ENCODE measurements around the gene CHD8. TPM values are rescaled to one million over a fixed set of nuclear protein-coding genes. Genes with fewer than 3 reads are reported as not detected.
A peak's percentile ranks its signal among the peaks of the same experiment; 100 is the strongest.

Gene CHD8
- total and polyA plus RNA-seq, 2 of the 13 experiments (the other 11 are each of a cell fraction or from before 2014, with no cell fraction given): 35.1 to 79.6 TPM

- TF ChIP-seq POLR2AphosphoS5 (IDR thresholded peaks at IDR 0.05; ENCODE audit: low read depth, low read length) (peak; percentile 88), ZBTB3 (CRISPR knock-in tag; IDR thresholded peaks at IDR 0.05; ENCODE audit: borderline replicate concordance, low read depth) (no peak), ZNF775 (CRISPR knock-in tag; IDR thresholded peaks at IDR 0.05; ENCODE audit: borderline replicate concordance) (no peak), KLF6 (CRISPR knock-in tag; IDR thresholded peaks at IDR 0.05) (peak; percentile 62; the same call in 1 of the 2 replicates), RARG (CRISPR knock-in tag; IDR thresholded peaks at IDR 0.05; ENCODE audit: low read depth) (no peak), ZNF296 (CRISPR knock-in tag; conservative IDR thresholded peaks at IDR 0.05) (no peak), ZBTB42 (CRISPR knock-in tag; IDR thresholded peaks at IDR 0.05) (no peak), ZNF275 (CRISPR knock-in tag; IDR thresholded peaks at IDR 0.05; ENCODE audit: borderline replicate concordance) (no peak), PAXIP1 (CRISPR knock-in tag; conservative IDR thresholded peaks at IDR 0.05) (peak; percentile 54; the same call in 1 of the 2 replicates), RFX3 (CRISPR knock-in tag; IDR thresholded peaks at IDR 0.05) (no peak; the same call in 1 of the 2 replicates), ZBTB7A (CRISPR knock-in tag; IDR thresholded peaks at IDR 0.05) (peak; percentile 90; the same call in 1 of the 2 replicates), NCOR1 (IDR thresholded peaks at IDR 0.05; ENCODE audit: borderline replicate concordance, low read length) (no peak), ZNF329 (CRISPR knock-in tag; IDR thresholded peaks at IDR 0.05; ENCODE audit: low read depth) (no peak; the same call in 1 of the 2 replicates), CENPX (CRISPR knock-in tag; IDR thresholded peaks at IDR 0.05) (no peak), SP2 (CRISPR knock-in tag; IDR thresholded peaks at IDR 0.05) (peak; percentile 94), ZNF460 (CRISPR knock-in tag; IDR thresholded peaks at IDR 0.05; ENCODE audit: borderline replicate concordance) (no peak; the same call in 1 of the 2 replicates), ZNF788 (CRISPR knock-in tag; IDR thresholded peaks at IDR 0.05; ENCODE audit: borderline replicate concordance) (peak; percentile 95; the same call in 1 of the 2 replicates), ZNF782 (CRISPR knock-in tag; IDR thresholded peaks at IDR 0.05; ENCODE audit: borderline replicate concordance) (no peak; the same call in 1 of the 2 replicates), ADNP (CRISPR knock-in tag; IDR thresholded peaks at IDR 0.05) (no peak), SIX4 (CRISPR knock-in tag; IDR thresholded peaks at IDR 0.05) (peak; percentile 70)
- TF ChIP-seq, protein P1, sequence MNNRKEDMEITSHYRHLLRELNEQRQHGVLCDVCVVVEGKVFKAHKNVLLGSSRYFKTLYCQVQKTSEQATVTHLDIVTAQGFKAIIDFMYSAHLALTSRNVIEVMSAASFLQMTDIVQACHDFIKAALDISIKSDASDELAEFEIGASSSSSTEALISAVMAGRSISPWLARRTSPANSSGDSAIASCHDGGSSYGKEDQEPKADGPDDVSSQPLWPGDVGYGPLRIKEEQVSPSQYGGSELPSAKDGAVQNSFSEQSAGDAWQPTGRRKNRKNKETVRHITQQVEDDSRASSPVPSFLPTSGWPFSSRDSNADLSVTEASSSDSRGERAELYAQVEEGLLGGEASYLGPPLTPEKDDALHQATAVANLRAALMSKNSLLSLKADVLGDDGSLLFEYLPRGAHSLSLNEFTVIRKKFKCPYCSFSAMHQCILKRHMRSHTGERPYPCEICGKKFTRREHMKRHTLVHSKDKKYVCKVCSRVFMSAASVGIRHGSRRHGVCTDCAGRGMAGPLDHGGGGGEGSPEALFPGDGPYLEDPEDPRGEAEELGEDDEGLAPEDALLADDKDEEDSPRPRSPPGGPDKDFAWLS (CRISPR knock-in tag; IDR thresholded peaks at IDR 0.05; ENCODE audit: borderline replicate concordance): no peak
- TF ChIP-seq, protein P2, sequence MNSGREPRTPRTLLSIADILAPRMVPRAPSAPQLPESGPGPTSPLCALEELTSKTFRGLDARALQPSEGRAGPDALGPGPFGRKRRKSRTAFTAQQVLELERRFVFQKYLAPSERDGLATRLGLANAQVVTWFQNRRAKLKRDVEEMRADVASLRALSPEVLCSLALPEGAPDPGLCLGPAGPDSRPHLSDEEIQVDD (CRISPR knock-in tag; IDR thresholded peaks at IDR 0.05; ENCODE audit: borderline replicate concordance): no peak; the same call in 1 of the 2 replicates
Measured at GRCh38 chr14:21455912-21456667, at the start of gene CHD8 (continued).
